Measurements from ENCODE around the gene RAB4B.

DNA sequence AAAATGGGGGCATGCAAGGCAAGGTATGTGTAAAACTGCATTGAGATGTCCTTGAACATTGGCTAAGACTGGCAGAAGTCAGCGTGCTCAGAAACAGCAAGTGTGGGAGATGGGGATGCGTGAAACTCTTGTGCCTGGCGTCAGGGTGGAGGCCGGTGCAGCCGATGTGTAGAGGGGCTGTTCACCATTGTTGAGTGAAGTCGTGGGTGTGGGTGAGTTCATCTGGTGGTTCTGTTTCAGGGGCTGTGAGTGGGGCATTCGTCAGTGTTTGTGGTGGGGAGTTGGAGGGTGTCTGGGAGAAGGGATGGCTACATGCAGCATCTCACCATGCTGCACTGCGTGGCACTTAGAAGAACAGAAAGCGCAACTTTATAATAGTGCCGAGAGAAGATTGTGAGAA lies 14.1 kb upstream of the RAB4B start:
- TF ChIP-seq, protein P1, sequence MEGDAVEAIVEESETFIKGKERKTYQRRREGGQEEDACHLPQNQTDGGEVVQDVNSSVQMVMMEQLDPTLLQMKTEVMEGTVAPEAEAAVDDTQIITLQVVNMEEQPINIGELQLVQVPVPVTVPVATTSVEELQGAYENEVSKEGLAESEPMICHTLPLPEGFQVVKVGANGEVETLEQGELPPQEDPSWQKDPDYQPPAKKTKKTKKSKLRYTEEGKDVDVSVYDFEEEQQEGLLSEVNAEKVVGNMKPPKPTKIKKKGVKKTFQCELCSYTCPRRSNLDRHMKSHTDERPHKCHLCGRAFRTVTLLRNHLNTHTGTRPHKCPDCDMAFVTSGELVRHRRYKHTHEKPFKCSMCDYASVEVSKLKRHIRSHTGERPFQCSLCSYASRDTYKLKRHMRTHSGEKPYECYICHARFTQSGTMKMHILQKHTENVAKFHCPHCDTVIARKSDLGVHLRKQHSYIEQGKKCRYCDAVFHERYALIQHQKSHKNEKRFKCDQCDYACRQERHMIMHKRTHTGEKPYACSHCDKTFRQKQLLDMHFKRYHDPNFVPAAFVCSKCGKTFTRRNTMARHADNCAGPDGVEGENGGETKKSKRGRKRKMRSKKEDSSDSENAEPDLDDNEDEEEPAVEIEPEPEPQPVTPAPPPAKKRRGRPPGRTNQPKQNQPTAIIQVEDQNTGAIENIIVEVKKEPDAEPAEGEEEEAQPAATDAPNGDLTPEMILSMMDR (IDR thresholded peaks at IDR 0.05), result no peak
- TF ChIP-seq POLR2A (IDR thresholded peaks at IDR 0.05), result no peak
- no peak for TF ChIP-seq POLR2AphosphoS5 (IDR thresholded peaks at IDR 0.05)
